SU-DHL-6 (cell line): Measurements from ENCODE around the gene RBM19.

Experiments
- H2AFZ ChIP-seq: fragments of 200-600 bp; sonication (generic); 2 replicates; pipeline ENCODE4 v1.6.1; 2014; ENCODE audit warnings: low read depth, mild to moderate bottlenecking, moderate library complexity, mixed read lengths, antibody characterized with exemption, low read length; ENCODE audit not compliant: severe bottlenecking
- H3F3A ChIP-seq: fragments of 200-600 bp; shearing (Covaris generic); 2 replicates; pipeline ENCODE4 v1.6.0; 2016; ENCODE audit warnings: antibody characterized with exemption, mild to moderate bottlenecking; ENCODE audit not compliant: insufficient read depth
- H3K27ac ChIP-seq: fragments of 200-600 bp; sonication (generic); 2 replicates; pipeline ENCODE4 v1.5.1; 2016; ENCODE audit warnings: low read depth, mild to moderate bottlenecking, low read length, moderate library complexity, mixed read lengths
- H3K27me3 ChIP-seq: fragments of 200-600 bp; sonication (generic), shearing (Covaris generic); 2 replicates; pipeline ENCODE4 v1.6.0; 2014; ENCODE audit warnings: mild to moderate bottlenecking, low read length
- H3K36me3 ChIP-seq: fragments of 200-600 bp; sonication (generic); 2 replicates; pipeline ENCODE4 v1.6.1; 2014; ENCODE audit warnings: mild to moderate bottlenecking, low read length, mixed read lengths
- H3K4me2 ChIP-seq: fragments of 300-600, 200-600 bp; shearing (Covaris generic), sonication (generic); 2 replicates; pipeline ENCODE4 v1.6.0; 2014; ENCODE audit warnings: low read length, low read depth, mild to moderate bottlenecking; ENCODE audit not compliant: poor library complexity, severe bottlenecking
- H3K4me3 ChIP-seq: fragments of 200-600 bp; sonication (generic); 2 replicates; pipeline ENCODE4 v1.5.1; 2014; ENCODE audit warnings: antibody characterized with exemption, low read length, mild to moderate bottlenecking, mixed read lengths; ENCODE audit not compliant: insufficient read depth, poor library complexity, severe bottlenecking
- H3K79me2 ChIP-seq: fragments of 200-600 bp; sonication (generic); 2 replicates; pipeline ENCODE4 v1.6.1; 2014; ENCODE audit warnings: mild to moderate bottlenecking, low read length, moderate library complexity; ENCODE audit not compliant: insufficient read depth
- H3K9ac ChIP-seq: fragments of 200-600 bp; sonication (generic); 2 replicates; pipeline ENCODE4 v1.7.0; 2014; ENCODE audit warnings: mild to moderate bottlenecking, low read length
- H3K9me2 ChIP-seq: fragments of 200-600 bp; sonication (generic); replicated peaks from 2 replicates; pipeline ENCODE4 v1.6.1; 2014; ENCODE audit warnings: low read length; ENCODE audit not compliant: insufficient read depth
- H3K9me3 ChIP-seq: fragments of 200-600 bp; sonication (generic); 2 replicates; pipeline ENCODE4 v1.6.1; 2014; ENCODE audit warnings: low read length, mixed read lengths; ENCODE audit not compliant: insufficient read depth
- H4K20me1 ChIP-seq: fragments of 200-600 bp; sonication (generic); 2 replicates; pipeline ENCODE4 v1.6.1; 2014; ENCODE audit warnings: low read depth, mild to moderate bottlenecking, antibody characterized with exemption, low read length, moderate library complexity, mixed read lengths
- CTCF ChIP-seq: fragments of 200-600 bp; sonication (generic); IDR thresholded peaks from one replicate; pipeline ENCODE4 v1.5.1; 2017; ENCODE audit warnings: antibody characterized with exemption, mild to moderate bottlenecking, low read length, moderate library complexity; ENCODE audit not compliant: insufficient read depth, poor library complexity, severe bottlenecking
- EZH2phosphoT487 ChIP-seq: fragments of 200-600 bp; sonication (generic), shearing (Covaris generic); conservative IDR thresholded peaks from 2 replicates; pipeline ENCODE4 v1.6.1; 2018; ENCODE audit warnings: mild to moderate bottlenecking, antibody characterized with exemption, low read length, moderate library complexity, mixed read lengths

RBM19 gene

GRCh38 chr12:113931517-113931916 lies 34.6 kb downstream of the RBM19 start:
- Histone ChIP-seq H3K4me2 (no peak overlapping the region), H3K27ac (no peak overlapping the region), H4K20me1 (no peaks in the 10 kb centered on the region), H3K36me3 (no peaks in the 10 kb centered on the region), H3K79me2 (no peaks in the 10 kb centered on the region), H3F3A (no peaks in the 10 kb centered on the region), H3K27me3 (no peaks in the 10 kb centered on the region), H3K9ac (no peak overlapping the region), H3K4me3 (no peak overlapping the region), H3K9me3 (no peaks in the 10 kb centered on the region), H2AFZ (no peak overlapping the region), H3K9me2 (no peaks in the 10 kb centered on the region)
- no peak for TF ChIP-seq EZH2phosphoT487
- TF ChIP-seq CTCF, result no peak

GRCh38 chr12:113930249-113930648 lies 35.9 kb downstream of the RBM19 start:
- H3K27me3 ChIP-seq, result no peaks in the 10 kb centered on the region
- H3K9me3 ChIP-seq, result no peaks in the 10 kb centered on the region
- H4K20me1 ChIP-seq, result no peaks in the 10 kb centered on the region
- H3K9ac ChIP-seq, result no peak overlapping the region
- H3K4me2 ChIP-seq, result no peak overlapping the region
- no peaks in the 10 kb centered on the region for H3F3A ChIP-seq
- no peaks in the 10 kb centered on the region for H3K9me2 ChIP-seq
- H3K79me2 ChIP-seq, result no peaks in the 10 kb centered on the region
- no peak overlapping the region for H2AFZ ChIP-seq
- H3K36me3 ChIP-seq, result no peaks in the 10 kb centered on the region
- no peak overlapping the region for H3K27ac ChIP-seq
- TF ChIP-seq EZH2phosphoT487 (no peak), CTCF (no peak)
- H3K4me3 ChIP-seq, result no peak overlapping the region

DNA sequence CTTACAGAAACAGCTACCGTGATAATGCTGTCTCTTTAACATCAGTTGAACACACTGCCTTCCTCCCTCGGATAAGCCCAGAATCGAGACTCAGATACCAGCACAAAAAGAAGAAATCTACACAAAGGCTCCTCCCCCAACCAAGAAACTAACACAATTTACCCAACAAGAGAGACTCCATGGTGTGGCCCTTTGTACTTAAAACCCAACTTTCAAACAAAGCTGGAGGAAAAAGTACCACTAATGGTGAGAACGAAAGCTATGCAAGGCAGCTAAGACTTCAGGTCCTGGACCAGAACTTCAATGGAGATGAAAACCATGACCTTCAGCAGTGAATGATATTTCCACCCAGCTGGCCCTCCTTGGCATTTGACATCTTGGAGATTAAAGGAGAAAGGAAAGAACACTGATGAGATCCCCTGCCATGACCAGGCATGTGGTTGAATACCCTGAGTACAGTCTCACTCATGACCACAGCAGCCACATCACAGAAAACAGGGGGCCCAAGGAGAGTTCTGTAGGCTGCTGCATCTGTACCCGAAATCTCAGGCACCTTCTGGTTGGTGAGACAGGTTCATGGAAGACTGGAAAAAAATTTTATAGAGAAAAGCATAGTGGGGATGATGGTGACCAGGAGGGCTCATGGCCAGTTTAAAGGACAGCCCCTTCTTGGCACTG lies 36.7 kb downstream of the RBM19 start:
- H3K9me3 ChIP-seq, result no peaks in the 10 kb centered on the region
- no peak overlapping the region for H2AFZ ChIP-seq
- H3K4me3 ChIP-seq, result no peak overlapping the region
- no peaks in the 10 kb centered on the region for H3K9me2 ChIP-seq
- H3F3A ChIP-seq, result no peaks in the 10 kb centered on the region
- H3K36me3 ChIP-seq, result no peaks in the 10 kb centered on the region
- H3K27me3 ChIP-seq, result no peaks in the 10 kb centered on the region
- no peak overlapping the region for H3K27ac ChIP-seq
- no peaks in the 10 kb centered on the region for H3K79me2 ChIP-seq
- no peaks in the 10 kb centered on the region for H4K20me1 ChIP-seq
- H3K4me2 ChIP-seq, result no peak overlapping the region
- no peak for TF ChIP-seq CTCF
- TF ChIP-seq EZH2phosphoT487, result no peak
- H3K9ac ChIP-seq, result no peak overlapping the region
